PC-3 (cell line): Measurements from ENCODE around the gene EBF4. TPM values are rescaled to one million over a fixed set of nuclear protein-coding genes. Genes with fewer than 3 reads are reported as not detected.

Experiments used
- ATAC-seq: fragments of 200-7000 bp; cut with Tn5 transposase; 2 replicates; pipeline ENCODE4 v1.9.1; 2020; ENCODE audit warnings: mild to moderate bottlenecking, moderate library complexity
- BruUV-seq: library from RNA; stranded (reverse); fragments of 400-500 nt; replicated peaks from 2 replicates; lab custom pipeline; 2021; lab: Mats Ljungman, UMichigan
- CTCF ChIA-PET: fragments of 300-600 bp; sonication (Branson Sonifier 250); formaldehyde crosslinking; loops from one replicate; lab custom pipeline; 2022; ENCODE audit warnings: antibody characterized with exemption; lab: Charles Lee
- POLR2A ChIA-PET: fragments of 300-600 bp; sonication (Branson Sonifier 250); formaldehyde crosslinking; loops from one replicate; lab custom pipeline; 2022; ENCODE audit warnings: antibody characterized with exemption; ENCODE audit not compliant: unreplicated experiment; lab: Charles Lee
- DNase-seq: peaks from one replicate; pipeline ENCODE4 v3.0.0-alpha.2; 2015
- H2AFZ ChIP-seq: fragments of 300-600 bp; sonication (generic); 2 replicates; pipeline ENCODE4 v1.6.0; 2016; ENCODE audit warnings: antibody characterized with exemption, low read length
- H3F3A ChIP-seq: fragments of 300-600 bp; sonication (generic); one replicate; pipeline ENCODE4 v1.6.0; 2017; ENCODE audit warnings: antibody characterized with exemption, low read length, control low read depth, mild to moderate bottlenecking; ENCODE audit not compliant: unreplicated experiment
- H3K27ac ChIP-seq: fragments of 300-600 bp; sonication (generic); 2 replicates; pipeline ENCODE4 v1.5.1; 2016; ENCODE audit warnings: mild to moderate bottlenecking, low read length
- H3K27me3 ChIP-seq: fragments of 300-600 bp; sonication (generic); 2 replicates; pipeline ENCODE4 v1.6.1; 2016; ENCODE audit warnings: low read length, mixed read lengths
- H3K36me3 ChIP-seq: fragments of 300-600 bp; sonication (generic); 2 replicates; pipeline ENCODE4 v1.6.1; 2016; ENCODE audit warnings: low read depth, mixed run types, low read length, mixed read lengths
- H3K4me1 ChIP-seq: fragments of 300-600 bp; sonication (generic); 2 replicates; pipeline ENCODE4 v1.5.1; 2016; ENCODE audit warnings: low read length; ENCODE audit not compliant: insufficient read depth
- H3K4me2 ChIP-seq: fragments of 300-600 bp; sonication (generic); 2 replicates; pipeline ENCODE4 v1.6.0; 2016; ENCODE audit warnings: low read length
- H3K4me3 ChIP-seq: fragments of 300-600 bp; sonication (generic); 2 replicates; pipeline ENCODE4 v1.5.1; 2016; ENCODE audit warnings: mild to moderate bottlenecking, low read length, mixed read lengths
- H3K79me2 ChIP-seq: fragments of 300-600 bp; sonication (generic); 2 replicates; pipeline ENCODE4 v1.6.1; 2017; ENCODE audit warnings: low read length, mixed read lengths
- H3K9ac ChIP-seq: fragments of 300-600 bp; sonication (generic); 2 replicates; pipeline ENCODE4 v1.6.0; 2016; ENCODE audit warnings: mild to moderate bottlenecking, low read length
- H3K9me2 ChIP-seq: fragments of 300-600 bp; sonication (generic); replicated peaks from 2 replicates; pipeline ENCODE4 v1.6.1; 2016; ENCODE audit warnings: mixed run types, low read length, mixed read lengths
- H3K9me3 ChIP-seq: fragments of 300-600 bp; sonication (generic); 2 replicates; pipeline ENCODE4 v1.6.1; 2016; ENCODE audit warnings: low read length, mixed read lengths
- H4K20me1 ChIP-seq: fragments of 300-600 bp; sonication (generic); 2 replicates; pipeline ENCODE4 v1.6.1; 2016; ENCODE audit warnings: low read length, mixed read lengths
- EZH2 ChIP-seq: fragments of 300-600 bp; sonication (generic); IDR thresholded peaks from one replicate; pipeline ENCODE4 v1.6.1; 2017; ENCODE audit warnings: antibody characterized with exemption, mild to moderate bottlenecking, low read length; ENCODE audit not compliant: unreplicated experiment
- EZH2phosphoT487 ChIP-seq: fragments of 300-600 bp; sonication (generic); IDR thresholded peaks from 2 replicates; pipeline ENCODE4 v1.6.1; 2018; ENCODE audit warnings: mild to moderate bottlenecking, antibody characterized with exemption, low read length, borderline replicate concordance
- intact Hi-C: fragments of 100-400 bp; cut with micrococcal nuclease; formaldehyde crosslinking; loops from 2 replicates; pipeline ENCODE4 v1.9.0; 2023
- total RNA-seq: library from RNA; depleted of rRNA; stranded (reverse); fragments of >200 nt; gene quantifications from 2 replicates; pipeline ENCODE4 v1.2.3, GENCODE V29; 2014
- TF ChIP-seq, protein P1 (sequence below): fragments of 300-600 bp; sonication (generic); conservative IDR thresholded peaks from 2 replicates; pipeline ENCODE4 v1.5.1; 2017; ENCODE audit warnings: antibody characterized with exemption, low read depth, mild to moderate bottlenecking, low read length

Gene EBF4
- total RNA-seq, 1 experiment from 2014 or later, result 1.8 TPM

DNA sequence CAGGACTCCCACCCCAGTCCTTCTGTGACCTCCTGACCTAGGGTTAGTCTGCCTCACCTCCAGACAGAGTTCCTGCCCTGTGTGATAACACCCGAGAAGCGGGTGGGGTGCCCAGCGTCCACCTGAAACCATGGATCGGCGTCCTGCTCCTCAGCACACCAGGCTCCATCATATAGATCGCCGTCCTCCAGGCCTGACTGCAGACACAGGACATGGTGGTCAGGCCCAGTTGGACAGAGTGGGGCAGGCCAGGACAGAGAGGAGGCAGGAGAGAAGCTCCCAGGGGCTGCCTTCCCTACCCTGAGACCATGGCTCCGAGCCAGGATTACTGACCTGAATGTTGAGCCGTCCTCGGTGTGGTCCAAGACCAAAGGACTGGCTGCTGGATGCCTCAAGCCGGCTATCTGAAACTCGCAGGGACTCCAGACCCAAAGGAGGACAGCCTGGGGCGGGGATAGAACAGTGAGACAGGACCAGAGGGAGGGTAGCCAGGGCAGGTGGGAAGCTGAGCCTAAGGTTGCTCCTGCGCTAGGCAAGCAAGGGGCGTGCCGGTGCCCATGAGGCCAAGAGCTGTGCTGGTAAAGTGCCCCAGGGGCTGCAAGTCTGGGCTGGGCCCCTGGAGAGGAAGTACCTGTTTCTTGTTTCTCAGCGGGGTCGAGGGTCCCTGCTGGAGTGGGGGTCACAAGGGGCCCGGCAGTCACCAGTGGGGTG lies 105.7 kb downstream of the EBF4 start:
- intact Hi-C loops, result no loop called here
- no peak overlapping the region for H3K27ac ChIP-seq
- no peaks in the 10 kb centered on the region for H3K9me3 ChIP-seq
- no peak overlapping the region for H3K9ac ChIP-seq
- H3K27me3 ChIP-seq, result peaks cover 20% of the 10 kb centered on the region
- POLR2A ChIA-PET, result no interaction called here
- H3K36me3 ChIP-seq, result no peaks in the 10 kb centered on the region
- CTCF ChIA-PET, result no interaction called here
- H2AFZ ChIP-seq, result no peak overlapping the region
- H3F3A ChIP-seq, result no peaks in the 10 kb centered on the region
- TF ChIP-seq EZH2, result no peak
- TF ChIP-seq EZH2phosphoT487, result no peak
- TF ChIP-seq, protein P1, sequence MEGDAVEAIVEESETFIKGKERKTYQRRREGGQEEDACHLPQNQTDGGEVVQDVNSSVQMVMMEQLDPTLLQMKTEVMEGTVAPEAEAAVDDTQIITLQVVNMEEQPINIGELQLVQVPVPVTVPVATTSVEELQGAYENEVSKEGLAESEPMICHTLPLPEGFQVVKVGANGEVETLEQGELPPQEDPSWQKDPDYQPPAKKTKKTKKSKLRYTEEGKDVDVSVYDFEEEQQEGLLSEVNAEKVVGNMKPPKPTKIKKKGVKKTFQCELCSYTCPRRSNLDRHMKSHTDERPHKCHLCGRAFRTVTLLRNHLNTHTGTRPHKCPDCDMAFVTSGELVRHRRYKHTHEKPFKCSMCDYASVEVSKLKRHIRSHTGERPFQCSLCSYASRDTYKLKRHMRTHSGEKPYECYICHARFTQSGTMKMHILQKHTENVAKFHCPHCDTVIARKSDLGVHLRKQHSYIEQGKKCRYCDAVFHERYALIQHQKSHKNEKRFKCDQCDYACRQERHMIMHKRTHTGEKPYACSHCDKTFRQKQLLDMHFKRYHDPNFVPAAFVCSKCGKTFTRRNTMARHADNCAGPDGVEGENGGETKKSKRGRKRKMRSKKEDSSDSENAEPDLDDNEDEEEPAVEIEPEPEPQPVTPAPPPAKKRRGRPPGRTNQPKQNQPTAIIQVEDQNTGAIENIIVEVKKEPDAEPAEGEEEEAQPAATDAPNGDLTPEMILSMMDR, result no peak
- ATAC-seq (no peak), DNase-seq (no peak)
- H3K4me3 ChIP-seq, result no peak overlapping the region
- no peaks in the 10 kb centered on the region for H3K4me1 ChIP-seq
- BruUV-seq, result no TSS peak
- H3K4me2 ChIP-seq, result no peak overlapping the region
- H3K9me2 ChIP-seq, result no peaks in the 10 kb centered on the region
- H4K20me1 ChIP-seq, result no peaks in the 10 kb centered on the region
- H3K79me2 ChIP-seq, result no peaks in the 10 kb centered on the region

DNA sequence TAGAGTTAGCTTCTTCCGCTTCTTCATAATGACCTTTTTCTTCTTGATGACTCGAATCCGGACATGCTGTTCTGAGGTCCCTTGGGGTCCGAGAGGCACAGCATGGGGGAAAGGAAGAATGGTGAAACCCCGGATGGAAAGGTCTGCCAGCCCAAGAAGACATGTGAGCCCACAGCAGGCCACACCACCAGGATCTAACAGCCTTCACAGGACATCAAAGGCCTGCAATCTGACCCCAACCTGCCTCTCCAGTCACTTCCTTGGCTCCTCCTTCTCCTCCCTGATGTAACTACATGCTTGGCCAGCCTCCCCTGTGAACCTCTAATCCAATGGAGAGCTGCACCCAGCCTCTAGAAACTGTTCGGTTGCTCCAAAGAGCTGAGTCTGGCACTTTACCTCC lies 106.2 kb downstream of the EBF4 start:
- TF ChIP-seq EZH2 (no peak), EZH2phosphoT487 (no peak)
- TF ChIP-seq, protein P1, result no peak
- Histone ChIP-seq H3F3A (no peaks in the 10 kb centered on the region), H3K9me3 (no peaks in the 10 kb centered on the region), H3K4me2 (no peak overlapping the region), H3K27me3 (peaks cover 15% of the 10 kb centered on the region), H3K4me1 (no peaks in the 10 kb centered on the region), H3K79me2 (no peaks in the 10 kb centered on the region), H4K20me1 (no peaks in the 10 kb centered on the region), H3K27ac (no peak overlapping the region), H3K9ac (no peak overlapping the region), H3K36me3 (no peaks in the 10 kb centered on the region), H3K4me3 (no peak overlapping the region), H2AFZ (no peak overlapping the region), H3K9me2 (no peaks in the 10 kb centered on the region)
- BruUV-seq, result no TSS peak
- ChIA-PET POLR2A (no interaction called here), CTCF (no interaction called here)
- DNase-seq, result no peak
- intact Hi-C loops, result no loop called here
- no peak; the same call in 1 of the 2 replicates for ATAC-seq

DNA sequence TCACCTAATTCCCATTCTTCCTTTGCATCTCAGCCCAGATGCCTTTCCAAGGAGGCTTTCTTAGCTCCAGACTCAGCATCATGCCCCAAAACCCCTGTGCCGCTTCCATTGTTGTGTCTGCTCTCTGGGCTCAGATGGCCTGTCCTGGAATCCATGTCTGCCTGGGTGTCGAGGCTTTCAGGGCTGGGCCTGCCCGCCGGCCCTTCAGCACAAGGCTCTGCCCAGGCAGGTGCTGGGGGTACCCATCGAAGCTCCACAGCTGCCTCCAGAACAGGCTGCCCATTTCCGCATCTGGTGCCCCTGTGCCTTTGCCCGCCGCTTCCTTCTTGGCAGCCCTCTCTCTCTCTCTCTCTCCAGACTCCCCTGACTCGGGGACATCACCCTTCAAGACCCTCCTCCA lies 106.7 kb downstream of the EBF4 start:
- DNase-seq (no peak), ATAC-seq (no peak)
- Histone ChIP-seq H3K27me3 (peaks cover 10% of the 10 kb centered on the region), H3K36me3 (no peaks in the 10 kb centered on the region), H3K9ac (no peak overlapping the region), H3K9me3 (no peaks in the 10 kb centered on the region), H3K4me2 (no peak overlapping the region), H3F3A (no peaks in the 10 kb centered on the region), H3K9me2 (no peaks in the 10 kb centered on the region), H3K79me2 (no peaks in the 10 kb centered on the region), H3K4me3 (no peak overlapping the region), H2AFZ (no peak overlapping the region), H4K20me1 (no peaks in the 10 kb centered on the region), H3K27ac (no peak overlapping the region), H3K4me1 (no peaks in the 10 kb centered on the region)
- no TSS peak for BruUV-seq
- TF ChIP-seq EZH2, result no peak
- TF ChIP-seq, protein P1, result no peak
- no peak for TF ChIP-seq EZH2phosphoT487
- intact Hi-C loops, result no loop called here
- POLR2A ChIA-PET, result no interaction called here
- CTCF ChIA-PET, result no interaction called here
